NCI-H748 treated with DMSO at 0.1 percent for 48 hours (cell line): ENCODE data around the gene HSP90AB1.

Experiments used
- DNase-seq: peaks from one replicate; lab custom pipeline; 2025; lab: John Stamatoyannopoulos, UW

The HSP90AB1 gene

GRCh38 chr6:44246663-44247337, at the start of gene HSP90AB1:
HSP90AB1 (plus strand) TSS chr6:44247101; CDS start chr6:44248630, 1,529 bp downstream.
- DNase-seq: peak; percentile 97

GRCh38 chr6:44198684-44199083, 48.2 kb upstream of the HSP90AB1 start:
- no peak for DNase-seq

- no peak for DNase-seq
Measured at GRCh38 chr6:44199883-44200282, 47.0 kb upstream of the HSP90AB1 start.

GRCh38 chr6:44201200-44201599, 45.7 kb upstream of the HSP90AB1 start:
- DNase-seq: no peak

GRCh38 chr6:44201638-44202303, 45.1 kb upstream of the HSP90AB1 start:
- no peak for DNase-seq

GRCh38 chr6:44202332-44202971, 44.4 kb upstream of the HSP90AB1 start:
- DNase-seq: no peak

- DNase-seq: no peak
Measured at GRCh38 chr6:44202972-44203750, 43.7 kb upstream of the HSP90AB1 start.

GRCh38 chr6:44203955-44204354, 42.9 kb upstream of the HSP90AB1 start:
- DNase-seq: no peak

- no peak for DNase-seq
Measured at GRCh38 chr6:44207966-44208365, 38.9 kb upstream of the HSP90AB1 start.

GRCh38 chr6:44211284-44211683, 35.6 kb upstream of the HSP90AB1 start:
- no peak for DNase-seq

GRCh38 chr6:44214307-44214706, 32.6 kb upstream of the HSP90AB1 start:
- DNase-seq: no peak

- DNase-seq: peak; percentile 16
Measured at GRCh38 chr6:44216677-44217331, 30.1 kb upstream of the HSP90AB1 start, which contains the start of gene MYMX. MYMX (plus strand) TSS chr6:44216926; CDS start chr6:44217472, 546 bp downstream.

- no peak for DNase-seq
Measured at GRCh38 chr6:44217332-44218143, 29.4 kb upstream of the HSP90AB1 start.

- DNase-seq: peak; percentile 63
Measured at GRCh38 chr6:44219053-44219814, 27.7 kb upstream of the HSP90AB1 start.

- DNase-seq: no peak
Measured at GRCh38 chr6:44219815-44220784, 26.8 kb upstream of the HSP90AB1 start.

- no peak for DNase-seq
Measured at GRCh38 chr6:44220913-44221290, 26.0 kb upstream of the HSP90AB1 start.

- DNase-seq: peak; percentile 16
Measured at GRCh38 chr6:44221291-44221960, 25.5 kb upstream of the HSP90AB1 start.

GRCh38 chr6:44221961-44222335, 25.0 kb upstream of the HSP90AB1 start:
- DNase-seq: no peak
